ENCODE results near the gene FBXO27. TPM values are rescaled to one million over a fixed set of nuclear protein-coding genes. Genes with fewer than 3 reads are reported as not detected.

Gene FBXO27
- total and polyA plus RNA-seq, 2 of the 4 experiments (the other 2 are of a cell fraction), result 0.18 to 0.50 TPM

- no peaks in the 10 kb centered on the region for H3K36me3 ChIP-seq (ENCODE audit: control insufficient read depth, insufficient read depth, low read length)
- 0 out of 4 replicates have a peak, but pooled peaks cover 0 to 3% of the 10 kb centered on the region in 2 experiments for H3K79me1 ChIP-seq (ENCODE audit: low read depth in 1 of 2, low read length in 2 of 2)
- ChIA-PET CTCF (no interaction called here), POLR2A (ENCODE audit: unreplicated experiment) (no interaction called here)
- ATAC-seq (ENCODE audit: low read depth) (no peak), DNase-seq (no peak)
- H3K9me3 ChIP-seq (ENCODE audit: control insufficient read depth, insufficient read depth, low read length), result peaks cover 8% of the 10 kb centered on the region
- TF ChIP-seq FOS (IDR thresholded peaks at IDR 0.05; ENCODE audit: low read depth, low read length), result no peak
- no peak for TF ChIP-seq CEBPB (IDR thresholded peaks at IDR 0.05; ENCODE audit: low read depth, low read length)
- TF ChIP-seq CHD1 (IDR thresholded peaks at IDR 0.05; ENCODE audit: low read depth, low read length), result no peak
- TF ChIP-seq ELK1 (IDR thresholded peaks at IDR 0.05; ENCODE audit: borderline replicate concordance, low read depth, low read length), result no peak
- TF ChIP-seq RAD21 (IDR thresholded peaks at IDR 0.05; ENCODE audit: low read length), result no peak
- TF ChIP-seq RCOR1 (IDR thresholded peaks at IDR 0.05; ENCODE audit: insufficient replicate concordance, low read length), result no peak
- no peak for TF ChIP-seq MAZ (IDR thresholded peaks at IDR 0.05; ENCODE audit: borderline replicate concordance, low read depth, low read length)
- TF ChIP-seq RFX5 (IDR thresholded peaks at IDR 0.05; ENCODE audit: low read depth, low read length), result no peak
- TF ChIP-seq POLR2A (IDR thresholded peaks at IDR 0.05; ENCODE audit: low read depth, low read length), result no peak
- no peak for TF ChIP-seq NFE2L2 (IDR thresholded peaks at IDR 0.05; ENCODE audit: low read depth, low read length)
- no peak for TF ChIP-seq CTCF (conservative IDR thresholded peaks at IDR 0.05; ENCODE audit: low read depth, low read length)
- H2BK5ac ChIP-seq (ENCODE audit: low read depth, low read length, poor library complexity, severe bottlenecking), result no peak overlapping the region
- H2BK15ac ChIP-seq (ENCODE audit: low read depth, low read length), result no peak overlapping the region
- no peak overlapping the region for H3K4me3 ChIP-seq (ENCODE audit: insufficient read depth, low read depth, low read length)
- H3K4me1 ChIP-seq (ENCODE audit: control insufficient read depth, insufficient read depth, low read length), result peaks cover 7% of the 10 kb centered on the region
- H3K18ac ChIP-seq (ENCODE audit: low read depth, low read length), result no peak overlapping the region
- in situ Hi-C loops (cut with MboI; ENCODE audit: low sequenced_read_pairs), result no loop called here
- no peak overlapping the region for H4K5ac ChIP-seq (ENCODE audit: low read depth, low read length)
- H3K9me1 ChIP-seq (ENCODE audit: insufficient read depth, low read length), result no peaks in the 10 kb centered on the region
- H2AK9ac ChIP-seq (replicated peaks; ENCODE audit: low read depth, low read length, poor library complexity), result no peak overlapping the region
- H4K20me1 ChIP-seq (ENCODE audit: insufficient read depth, low read length), result no peaks in the 10 kb centered on the region
- 73% methylated on average over 5 of the region's 10 CpGs; no CpG with 5 or more reads in 1 of the 2 experiments for WGBS, 2 experiments (ENCODE audit: extremely low coverage in 2 of 2, insufficient read length in 1 of 2)
- no peak overlapping the region for H3K56ac ChIP-seq (ENCODE audit: extremely low read depth, insufficient read depth, low read length)
- H2BK20ac ChIP-seq (ENCODE audit: low read depth, low read length), result no peak overlapping the region
- H2AK5ac ChIP-seq (ENCODE audit: low read depth, low read length), result no peak overlapping the region
- H3K14ac ChIP-seq (replicated peaks; ENCODE audit: low read depth, low read length), result no peak overlapping the region
- H3K4me2 ChIP-seq (ENCODE audit: low read depth, low read length), result no peak overlapping the region
- H2AFZ ChIP-seq (replicated peaks; ENCODE audit: low read length, poor library complexity), result peak overlapping the region; percentile 6
- no peak overlapping the region for H2BK120ac ChIP-seq (ENCODE audit: low read depth, low read length)
- dilution Hi-C loops (cut with HindIII; ENCODE audit: low sequenced_read_pairs, unreplicated experiment), result no loop called here
- no TSS peak for BruUV-seq (replicated peaks)
- no peak overlapping the region for H3K9ac ChIP-seq (ENCODE audit: low read depth, low read length)
- no peak overlapping the region for H4K91ac ChIP-seq (ENCODE audit: insufficient read depth, low read depth, low read length)
- no peak overlapping the region for H3K27ac ChIP-seq (ENCODE audit: insufficient read depth, low read length)
- H4K8ac ChIP-seq (ENCODE audit: low read depth in 2 of 2, low read length in 2 of 2), result no peak overlapping the region
- intact Hi-C loops (cut with micrococcal nuclease), result no loop called here
- H3K23ac ChIP-seq (ENCODE audit: low read depth, low read length), result no peak overlapping the region
- H3K4ac ChIP-seq (ENCODE audit: low read depth, low read length), result no peak overlapping the region
- peaks cover 2% of the 10 kb centered on the region; the same call in 1 of the 2 replicates for H3K27me3 ChIP-seq (ENCODE audit: control insufficient read depth, insufficient read depth, low read length)
These were observed 51.6 kb downstream of the FBXO27 start for GRCh38 chr19:38980583-38981374.

Data from IMR-90 (cell line).